Activated CD4-positive, CD25-positive, alpha-beta regulatory T cell treated with anti-CD3 and anti-CD28 coated beads, Interleukin-2, amount 50 U/mL, for 72 hours (primary cell): Measurements from ENCODE around the gene ALKBH2.
"Not testable (repeated sequence)": the region's sequence is repeated elsewhere in the genome, so short reads cannot be mapped to it uniquely, and the experiment has no call there.

Experiments used
- DNase-seq: peaks from one replicate; pipeline ENCODE4 v3.0.0; 2021

The ALKBH2 gene

DNA sequence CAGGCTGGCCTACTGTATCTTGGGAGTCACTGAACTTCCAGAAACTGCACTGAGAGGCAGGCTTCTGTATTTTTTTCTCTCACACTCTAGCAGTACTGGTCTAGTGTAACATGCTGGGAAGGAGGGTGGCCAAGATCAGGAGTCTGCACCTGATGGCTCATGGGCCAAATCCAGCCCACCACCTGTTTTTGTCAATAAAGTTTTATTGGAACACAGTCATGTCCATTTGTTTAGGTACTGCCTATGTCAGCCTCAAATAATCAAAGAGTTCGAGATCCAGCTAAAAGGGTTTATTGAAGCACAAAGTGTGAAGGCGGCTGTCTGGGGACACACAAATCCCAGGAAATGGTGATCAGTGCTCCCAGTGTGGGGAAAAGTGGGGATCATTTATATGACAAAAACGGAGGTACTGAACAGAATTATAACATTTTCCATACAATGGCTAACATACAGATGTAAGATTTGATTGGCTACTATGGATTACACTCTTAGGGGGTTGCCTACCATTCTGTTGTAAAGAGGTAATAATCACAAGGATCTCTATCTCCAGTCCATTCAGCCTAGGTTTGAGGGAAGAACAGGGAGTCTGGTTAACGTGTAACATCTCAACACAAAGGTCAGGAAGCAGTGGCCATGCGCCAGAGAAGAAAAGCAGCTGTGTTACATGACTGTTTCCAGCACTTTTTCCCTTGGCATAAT is 28.0 kb downstream of the ALKBH2 start:
- DNase-seq: no peak

DNA sequence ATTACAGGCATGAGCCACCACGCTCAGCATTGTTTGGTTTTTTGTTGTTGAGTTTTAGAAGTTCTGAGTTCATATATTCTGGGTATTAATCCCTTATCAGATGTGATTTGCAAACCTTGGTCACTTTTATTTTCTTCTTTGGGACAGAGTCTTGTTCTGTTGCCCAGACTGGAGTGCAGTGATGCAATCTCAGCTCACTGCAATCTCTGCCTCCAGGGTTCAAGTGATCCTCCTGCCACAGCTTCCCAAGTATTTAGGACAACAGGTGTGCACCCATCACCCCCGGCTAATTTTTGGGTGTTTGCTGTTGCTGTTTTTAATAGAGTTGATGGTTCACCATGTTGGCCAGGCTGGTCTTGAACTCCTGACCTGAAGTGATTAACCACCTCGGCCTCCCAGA is 29.1 kb downstream of the ALKBH2 start:
- no peak for DNase-seq

GRCh38 chr12:109058773-109059172 is 34.5 kb downstream of the ALKBH2 start:
- no peak for DNase-seq

DNA sequence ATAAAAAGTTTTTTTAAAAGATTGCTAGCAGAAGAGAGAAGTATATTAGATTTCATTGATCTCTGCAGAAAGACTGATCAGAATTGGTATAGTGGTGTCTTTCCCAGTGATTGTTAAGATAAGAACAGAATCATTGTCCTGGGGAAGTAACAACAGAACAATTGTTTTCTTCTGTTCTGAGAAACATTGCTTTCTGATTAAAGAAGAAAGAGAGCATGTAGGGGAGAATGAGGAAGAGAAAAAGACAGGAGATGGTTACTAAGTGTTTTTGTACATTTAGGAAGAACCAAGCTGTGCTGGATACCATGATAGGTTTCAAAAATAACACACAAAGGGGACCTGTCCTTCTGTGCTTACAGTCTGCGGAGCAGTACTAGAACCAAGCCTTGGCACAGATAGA is 35.9 kb downstream of the ALKBH2 start:
- no peak for DNase-seq

GRCh38 chr12:109056891-109057290 is 36.4 kb downstream of the ALKBH2 start:
- no peak for DNase-seq

GRCh38 chr12:109054520-109054919 is 38.8 kb downstream of the ALKBH2 start:
- no peak for DNase-seq

DNA sequence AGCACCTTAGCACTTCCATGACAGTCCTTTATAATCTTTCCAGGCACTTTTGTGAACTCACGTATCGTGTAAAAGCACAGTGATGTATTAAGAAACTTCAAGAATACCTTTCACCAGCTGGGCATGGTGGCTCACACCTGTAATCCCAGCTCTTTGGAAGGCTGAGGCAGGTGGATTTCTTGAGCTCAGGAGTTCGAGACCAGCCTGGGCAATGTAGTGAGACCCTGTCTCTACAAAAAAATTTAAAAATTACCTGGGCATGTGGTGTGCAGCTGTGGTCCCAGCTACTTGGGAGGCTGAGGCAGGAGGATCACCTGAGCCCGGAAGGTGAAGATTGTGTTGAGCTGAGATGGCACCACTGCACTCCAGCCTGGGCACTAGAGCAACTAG is 39.2 kb downstream of the ALKBH2 start:
- not testable (repeated sequence) for DNase-seq

DNA sequence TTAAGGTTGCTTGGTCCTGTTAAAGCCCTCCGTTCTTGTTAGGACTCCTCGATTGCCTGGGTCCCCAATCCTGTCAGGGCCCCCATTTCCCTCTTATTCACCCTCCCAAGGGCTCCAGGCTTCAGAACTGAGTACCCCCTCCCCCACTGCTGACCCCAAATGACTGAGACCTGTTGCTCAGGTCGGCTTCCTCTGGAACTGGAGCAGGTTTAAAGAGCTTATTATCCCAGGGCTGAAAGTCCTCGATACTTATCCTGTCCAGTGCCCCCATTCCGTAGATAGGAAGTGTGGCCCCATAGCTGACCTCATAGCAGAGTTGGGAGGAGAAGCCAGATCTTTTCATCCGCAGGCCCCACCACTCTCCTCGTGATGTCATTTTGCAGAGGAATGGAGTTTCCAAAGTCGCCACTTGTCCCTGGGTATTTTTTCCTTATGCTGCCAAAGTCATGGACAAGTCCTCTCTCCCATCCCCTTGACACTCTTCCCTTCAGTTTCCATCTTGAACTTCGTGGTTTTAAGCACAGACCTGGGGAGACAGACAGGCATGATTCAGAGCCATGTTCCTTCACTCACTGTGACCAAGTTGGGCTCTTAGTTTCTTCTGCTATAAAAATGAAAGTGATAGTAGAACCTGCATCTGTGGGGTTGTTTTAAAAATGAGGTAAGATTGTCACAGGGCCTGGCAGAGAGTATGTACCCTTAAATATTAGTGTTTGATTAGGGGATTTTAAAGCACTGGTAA is 39.7 kb downstream of the ALKBH2 start:
- DNase-seq: no peak

DNA sequence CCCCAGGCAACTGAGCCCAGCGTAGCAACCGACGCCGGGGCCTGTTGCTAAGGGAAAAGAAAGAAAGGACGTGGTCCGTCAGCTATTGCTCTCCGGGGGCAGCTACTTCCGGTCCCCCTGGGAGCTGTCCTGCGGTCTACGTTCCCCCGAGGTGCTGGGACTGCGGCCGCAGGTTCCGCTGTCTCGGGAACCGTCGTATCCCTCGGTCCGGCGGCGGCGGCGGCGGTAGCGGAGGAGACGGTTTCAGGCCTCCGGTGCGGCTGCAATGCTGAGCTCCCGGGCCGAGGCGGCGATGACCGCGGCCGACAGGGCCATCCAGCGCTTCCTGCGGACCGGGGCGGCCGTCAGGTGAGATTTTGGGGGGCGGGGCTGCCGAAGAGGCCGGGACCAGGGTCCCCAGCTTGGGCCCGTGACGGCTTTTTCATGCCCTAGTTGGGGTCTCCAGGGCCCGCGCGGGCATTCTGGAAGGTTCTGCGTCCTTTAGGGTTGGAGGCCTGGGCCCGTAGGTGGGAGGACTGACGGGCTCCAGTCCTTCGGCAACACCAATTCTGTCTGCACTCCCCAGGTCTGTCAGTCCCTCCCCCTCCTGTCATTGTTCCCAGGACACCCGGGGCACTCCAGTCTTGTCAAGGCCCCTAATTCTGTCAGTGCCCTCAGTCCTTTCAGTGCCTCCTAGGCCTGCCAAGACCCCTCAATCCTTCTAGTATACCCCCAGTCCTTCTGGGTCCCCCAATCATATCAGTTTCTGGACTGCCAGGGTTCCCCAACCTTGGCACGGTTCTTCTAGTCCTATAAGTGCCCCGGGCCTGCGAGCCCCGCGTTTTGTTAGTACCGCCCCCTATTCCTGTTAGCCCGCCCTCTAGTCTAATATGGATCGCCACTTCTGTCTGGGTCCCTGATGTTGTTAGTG is 40.6 kb downstream of the ALKBH2 start, which contains the start of gene USP30:
USP30 (plus strand) TSS at position 163 of the 910 bp plus-strand sequence; CDS start at position 266, 103 bp downstream.
- DNase-seq: peak; percentile 77

DNA sequence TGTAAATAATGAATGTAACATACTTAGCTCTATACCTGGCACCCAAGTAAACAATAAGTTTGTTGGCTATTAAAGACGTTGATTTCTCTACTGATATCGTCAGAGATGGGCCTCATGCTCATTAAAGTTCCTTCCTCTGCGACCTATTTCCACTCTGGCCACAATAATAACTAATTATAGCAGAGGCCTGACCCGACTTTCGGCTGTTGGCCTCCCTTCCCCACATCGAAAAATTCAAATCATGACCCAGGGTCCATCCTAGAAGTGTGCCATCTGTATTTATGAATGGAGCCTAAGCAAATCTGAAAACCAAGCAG is 41.2 kb downstream of the ALKBH2 start:
- DNase-seq: no peak

GRCh38 chr12:109049794-109050193 is 43.5 kb downstream of the ALKBH2 start:
- not testable (repeated sequence) for DNase-seq

DNA sequence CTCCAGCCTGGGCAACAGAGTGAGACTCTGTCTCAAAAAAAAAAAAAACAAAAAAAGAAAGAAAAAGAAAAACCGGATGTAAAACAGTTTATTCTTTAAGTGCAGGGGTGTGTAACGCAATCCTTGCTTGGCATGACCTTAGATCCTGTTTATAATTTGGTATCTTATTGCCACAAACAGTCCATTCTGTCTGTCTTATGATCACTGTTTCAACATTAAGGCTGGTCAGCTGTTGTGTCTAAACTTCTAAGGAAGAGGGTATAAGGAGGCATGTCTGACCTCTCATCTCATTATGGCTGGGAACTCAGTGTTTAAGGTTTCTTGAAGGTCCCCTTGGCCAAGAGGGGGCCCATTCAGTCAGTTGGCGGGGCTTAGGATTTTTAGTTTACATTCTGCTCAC is 44.6 kb downstream of the ALKBH2 start:
- DNase-seq: not testable (repeated sequence)

GRCh38 chr12:109047081-109047805 is 46.0 kb downstream of the ALKBH2 start:
- DNase-seq: no peak

DNA sequence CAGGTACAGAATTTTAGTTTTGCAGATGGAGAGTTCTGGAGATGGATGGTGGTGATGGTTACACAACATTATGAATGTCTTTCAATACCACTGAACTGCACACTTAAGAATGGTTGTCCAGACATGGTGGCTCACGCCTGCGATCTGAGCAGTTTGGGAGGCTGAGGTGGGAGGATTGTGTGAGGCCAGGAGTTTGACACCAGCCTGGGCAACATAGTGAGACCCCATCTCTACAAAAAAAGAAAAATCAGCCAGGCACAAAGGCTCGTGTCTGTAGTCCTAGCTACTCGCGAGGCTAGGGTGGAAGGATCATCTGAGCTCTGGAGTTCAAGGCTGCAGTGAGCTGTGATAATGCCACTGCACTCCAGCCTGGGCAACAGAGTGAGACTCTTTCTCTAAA is 49.0 kb downstream of the ALKBH2 start:
- DNase-seq: no peak
